CD4-positive, alpha-beta T cell treated with Interleukin-17A for 4 hours (primary cell): ENCODE data around the gene CYTH3.

ENCODE experiments used
- DNase-seq: peaks from one replicate; pipeline ENCODE4 v3.0.0-alpha.2; 2020; ENCODE audit warnings: mixed read lengths

The CYTH3 gene

DNA sequence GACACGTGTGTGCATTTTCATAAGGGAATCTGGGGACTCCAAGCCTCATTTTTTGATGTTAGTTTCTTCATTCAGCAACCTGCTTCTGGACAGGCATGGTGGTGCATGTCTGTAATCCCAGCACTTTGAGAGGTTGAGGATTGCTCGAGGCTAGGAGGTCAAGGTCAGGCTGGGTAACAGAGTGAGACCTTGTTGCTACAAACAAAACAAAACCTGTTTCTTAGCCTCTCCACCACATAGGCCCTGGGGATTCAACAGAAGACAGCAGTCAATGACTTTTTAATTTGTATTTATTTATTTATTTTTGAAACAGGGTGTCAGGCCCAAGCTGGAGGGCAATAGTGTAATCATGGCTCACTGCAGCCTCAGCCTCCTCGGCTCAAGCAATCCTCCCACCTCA, 6.9 kb upstream of the CYTH3 start:
- no peak for DNase-seq

DNA sequence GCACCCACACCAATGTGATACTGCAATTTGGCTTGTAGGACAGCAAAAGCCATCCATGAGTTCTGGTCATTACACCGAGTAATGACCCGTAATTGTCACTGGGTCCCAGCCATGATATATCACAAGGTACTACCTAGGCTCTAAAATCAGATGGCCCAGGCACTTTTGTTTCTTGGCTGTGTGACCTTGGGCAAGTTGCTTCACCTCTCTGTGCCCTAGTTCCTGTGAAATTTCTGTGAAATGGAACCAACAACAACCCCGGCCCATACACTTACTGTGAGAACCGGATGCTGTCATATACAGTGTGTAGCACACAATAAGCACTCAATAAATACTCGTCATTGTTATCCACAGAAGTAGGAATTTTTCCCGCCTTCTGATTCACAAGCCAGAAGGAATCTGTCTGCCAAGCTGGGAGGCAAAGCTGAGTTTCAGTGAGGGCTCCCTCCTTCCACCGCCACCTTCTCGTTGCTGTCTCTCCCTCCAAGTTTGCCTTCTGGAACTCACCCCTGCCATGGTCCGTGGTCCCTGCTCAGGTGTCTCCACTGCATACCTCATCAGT, 6.4 kb upstream of the CYTH3 start:
- DNase-seq = no peak

DNA sequence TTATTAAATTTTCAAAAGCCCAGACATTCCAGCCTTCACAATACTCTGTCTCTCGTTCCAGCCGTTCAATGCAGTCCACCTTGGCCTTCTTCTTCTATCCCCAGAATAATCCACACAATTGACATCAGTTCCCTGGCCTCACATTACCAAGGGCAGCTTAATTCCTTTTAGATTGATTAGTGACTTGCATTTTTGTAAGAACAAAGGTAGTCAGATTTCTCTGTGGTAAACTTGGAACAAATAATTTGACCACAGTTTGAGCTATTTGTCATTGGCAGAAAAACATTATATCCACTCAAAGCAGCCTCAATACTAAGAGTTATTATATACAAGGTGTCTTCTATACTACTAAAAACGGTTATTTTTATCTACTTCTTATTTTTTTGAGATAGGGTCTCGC, 5.1 kb upstream of the CYTH3 start:
- DNase-seq = no peak

DNA sequence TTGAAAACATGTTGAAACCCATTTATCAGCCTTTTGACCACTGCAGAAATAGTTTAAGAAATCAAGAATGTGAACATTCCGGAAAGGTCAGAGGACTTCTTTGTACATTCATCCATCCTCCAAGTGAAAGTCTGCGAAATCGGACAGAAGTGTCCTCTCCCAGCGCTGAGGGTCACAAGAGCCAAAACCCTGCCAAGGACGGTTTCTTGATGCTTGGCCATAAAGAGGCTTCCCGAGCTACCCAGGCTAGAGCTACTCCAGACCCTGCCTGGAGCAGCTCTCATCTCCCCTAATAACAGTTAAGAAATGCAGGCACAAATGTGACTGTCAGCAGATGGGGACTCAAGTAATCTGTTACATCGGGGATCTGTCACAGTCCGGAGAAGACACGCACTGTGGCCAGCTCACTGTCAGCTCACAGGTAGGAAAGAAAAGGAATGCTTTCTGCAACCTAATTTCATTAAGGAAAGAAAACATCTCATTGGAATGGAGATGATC, 4.5 kb upstream of the CYTH3 start:
- no peak for DNase-seq

DNA sequence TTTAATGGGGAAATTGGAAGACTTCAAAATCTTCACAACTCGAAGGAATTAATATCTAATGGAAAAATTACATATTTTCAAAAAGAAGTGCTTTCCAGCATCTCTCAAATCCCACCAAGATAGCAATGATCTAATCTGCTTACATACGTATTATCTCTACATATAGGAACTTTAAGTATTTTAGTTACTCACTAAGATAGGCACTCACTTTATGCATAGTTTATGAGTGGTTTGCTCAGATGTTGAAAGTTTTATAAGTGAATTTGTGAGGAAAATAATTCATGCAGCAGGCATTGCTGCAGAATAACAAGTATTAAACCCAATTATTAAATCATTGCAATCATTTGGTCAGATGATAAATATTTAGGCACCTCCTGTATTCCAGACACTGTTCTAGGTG, 2.3 kb upstream of the CYTH3 start:
- DNase-seq = no peak

DNA sequence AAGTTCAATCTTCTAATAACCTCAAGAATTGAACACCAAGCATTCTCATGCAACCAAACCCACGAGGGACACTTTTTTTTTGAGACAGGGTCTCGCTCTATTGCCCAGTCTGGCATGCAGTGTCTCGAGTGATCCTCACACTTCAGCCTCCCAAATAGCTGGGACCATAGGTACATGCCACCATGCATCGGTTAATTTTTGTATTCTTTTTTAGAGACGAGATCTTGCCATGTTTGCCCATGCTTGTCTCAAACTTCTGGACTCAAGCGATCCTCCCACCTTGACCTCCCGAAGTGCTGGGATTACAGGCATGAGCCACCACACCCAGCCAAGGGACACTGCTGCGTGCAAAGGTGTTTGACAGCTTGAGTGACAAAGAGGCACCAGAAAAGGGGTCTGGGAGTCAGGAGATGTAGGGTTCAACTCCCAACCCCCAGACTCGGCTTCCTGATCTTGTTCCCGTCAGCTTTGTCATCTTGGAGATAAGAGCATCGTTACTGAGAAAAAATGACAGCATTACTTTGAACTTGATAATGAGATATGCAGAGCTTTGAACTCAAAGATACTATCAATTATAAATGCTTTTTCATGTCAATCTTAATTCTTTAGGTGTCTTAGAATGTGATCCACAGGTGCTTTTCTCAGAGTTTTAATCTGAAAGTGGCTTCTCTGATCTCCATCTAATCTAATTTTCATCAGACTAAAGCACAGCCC, 1.6 kb upstream of the CYTH3 start:
- DNase-seq = no peak

DNA sequence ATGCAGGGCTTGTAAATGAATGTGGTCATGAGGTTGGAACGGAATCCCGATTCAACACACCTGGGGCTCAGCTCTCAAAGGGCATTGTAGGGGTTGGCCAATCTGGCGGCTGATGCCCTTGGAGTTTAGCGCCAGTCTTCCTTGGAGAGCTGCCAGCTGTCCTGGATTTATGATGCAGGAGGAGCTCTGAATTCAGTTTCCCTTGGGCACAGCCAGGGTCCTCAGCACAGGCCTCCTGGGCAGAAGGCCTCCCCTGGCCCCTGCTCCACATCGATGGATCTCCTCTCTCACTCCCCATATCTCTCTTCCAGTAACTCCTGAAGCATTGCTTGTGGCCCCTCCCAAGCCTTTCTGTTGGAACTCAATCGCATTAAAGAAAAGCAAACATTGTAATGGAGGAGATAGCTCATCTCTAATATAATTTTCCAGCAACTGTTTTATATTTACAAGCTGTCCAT, 985 bp upstream of the CYTH3 start:
- DNase-seq = no peak

DNA sequence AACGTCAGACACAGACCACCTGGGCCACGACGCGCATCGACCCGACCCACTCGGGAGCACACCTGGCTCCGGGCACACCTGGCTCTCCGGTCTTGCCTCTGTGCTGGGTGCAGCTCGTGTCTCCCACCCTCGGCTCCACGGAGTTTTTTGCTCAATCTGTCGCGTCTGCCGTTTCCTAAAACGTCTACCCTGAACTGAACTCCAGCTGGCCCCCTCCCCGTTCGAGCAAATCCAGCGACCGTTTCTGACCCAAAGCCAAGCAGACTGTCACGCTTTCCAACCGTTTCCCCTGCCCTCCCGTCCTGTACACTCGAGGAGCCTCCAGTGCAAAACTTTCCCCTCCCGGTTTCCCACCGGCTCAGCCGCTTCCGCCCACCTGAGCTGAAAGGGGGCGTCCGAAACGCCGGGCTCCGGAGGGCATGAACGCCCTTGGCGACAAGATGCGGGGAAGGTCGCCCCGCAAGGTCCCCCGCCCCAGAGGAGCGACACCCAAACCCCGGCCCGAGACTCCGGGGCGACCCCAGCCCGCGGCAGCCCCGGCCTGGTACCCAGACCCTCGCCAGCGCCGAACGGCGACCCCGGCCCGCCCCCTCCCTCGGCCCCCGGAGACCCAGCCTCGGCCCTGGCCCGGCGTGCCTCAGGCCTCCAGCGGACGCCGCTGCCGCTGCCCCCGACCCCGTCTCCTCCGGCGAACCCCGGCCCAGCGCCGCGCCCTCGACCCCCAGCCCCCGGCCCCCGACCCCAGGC, 557 bp downstream of the CYTH3 start:
- DNase-seq = peak; percentile 32

DNA sequence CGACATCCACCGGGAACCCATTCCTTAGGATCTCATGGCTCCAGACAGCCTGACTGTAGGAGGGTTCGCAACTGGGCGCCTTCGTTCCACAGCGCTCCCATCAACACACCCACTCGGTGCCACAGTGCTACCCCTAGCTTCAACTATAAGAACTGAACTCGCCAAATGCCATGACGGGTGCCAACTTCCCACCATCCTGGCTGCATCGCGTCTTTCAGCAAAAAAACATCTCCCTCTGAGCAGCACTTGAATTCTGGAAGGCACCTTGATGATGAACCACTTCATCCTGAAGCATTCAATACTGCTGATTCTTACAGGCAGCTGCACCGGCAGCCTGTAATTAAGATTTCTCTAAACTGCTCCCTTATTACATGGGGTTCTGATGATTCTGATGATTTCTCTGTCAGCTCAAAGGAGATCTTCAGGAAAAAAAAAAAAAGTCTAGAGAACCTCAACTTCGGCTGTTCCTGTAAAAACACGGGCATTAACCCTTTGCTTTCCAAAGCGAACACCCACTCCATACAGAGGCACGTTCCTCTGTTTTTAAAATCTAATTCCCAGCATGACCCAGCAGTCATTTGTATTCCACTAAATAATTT, 1.3 kb downstream of the CYTH3 start:
- DNase-seq = peak; percentile 56

DNA sequence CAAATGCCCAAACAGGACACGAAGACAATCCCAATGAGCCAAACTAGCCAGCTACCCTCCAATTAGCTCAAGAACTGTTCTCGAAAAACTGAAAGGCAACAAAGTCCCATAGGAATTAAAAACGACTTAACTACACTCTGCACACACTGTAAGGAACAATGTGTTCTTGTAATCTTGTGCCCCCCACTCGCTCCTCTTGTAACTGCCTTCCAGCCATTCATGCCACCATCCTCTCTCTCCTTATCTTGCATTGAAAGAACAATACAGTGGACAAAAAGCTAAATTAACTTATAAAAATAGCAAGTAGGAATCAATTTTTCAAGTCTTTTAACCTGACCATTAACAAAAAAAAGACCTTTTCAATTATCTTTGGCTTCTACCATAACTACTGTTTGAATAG, 2.9 kb downstream of the CYTH3 start:
- DNase-seq = no peak

DNA sequence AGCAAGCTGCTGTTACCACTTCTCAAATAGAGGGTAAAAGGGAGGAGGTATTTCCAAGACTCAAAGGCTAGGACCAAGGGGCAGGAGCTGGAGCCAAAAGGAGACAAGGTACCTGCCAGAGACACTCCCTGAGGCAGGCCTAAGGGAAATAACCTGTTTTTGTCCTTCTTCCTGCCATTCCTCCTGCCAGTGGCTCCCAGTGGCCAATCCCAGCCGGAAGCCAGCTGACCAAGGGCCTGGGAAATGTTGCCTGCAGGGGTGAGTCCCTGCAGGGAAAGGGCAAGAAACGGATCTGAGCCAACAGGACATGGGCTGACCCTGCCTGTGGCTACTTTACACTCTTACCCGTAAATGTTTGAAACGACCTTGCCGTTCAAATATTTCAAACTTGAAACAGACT, 3.5 kb downstream of the CYTH3 start:
- DNase-seq = no peak

DNA sequence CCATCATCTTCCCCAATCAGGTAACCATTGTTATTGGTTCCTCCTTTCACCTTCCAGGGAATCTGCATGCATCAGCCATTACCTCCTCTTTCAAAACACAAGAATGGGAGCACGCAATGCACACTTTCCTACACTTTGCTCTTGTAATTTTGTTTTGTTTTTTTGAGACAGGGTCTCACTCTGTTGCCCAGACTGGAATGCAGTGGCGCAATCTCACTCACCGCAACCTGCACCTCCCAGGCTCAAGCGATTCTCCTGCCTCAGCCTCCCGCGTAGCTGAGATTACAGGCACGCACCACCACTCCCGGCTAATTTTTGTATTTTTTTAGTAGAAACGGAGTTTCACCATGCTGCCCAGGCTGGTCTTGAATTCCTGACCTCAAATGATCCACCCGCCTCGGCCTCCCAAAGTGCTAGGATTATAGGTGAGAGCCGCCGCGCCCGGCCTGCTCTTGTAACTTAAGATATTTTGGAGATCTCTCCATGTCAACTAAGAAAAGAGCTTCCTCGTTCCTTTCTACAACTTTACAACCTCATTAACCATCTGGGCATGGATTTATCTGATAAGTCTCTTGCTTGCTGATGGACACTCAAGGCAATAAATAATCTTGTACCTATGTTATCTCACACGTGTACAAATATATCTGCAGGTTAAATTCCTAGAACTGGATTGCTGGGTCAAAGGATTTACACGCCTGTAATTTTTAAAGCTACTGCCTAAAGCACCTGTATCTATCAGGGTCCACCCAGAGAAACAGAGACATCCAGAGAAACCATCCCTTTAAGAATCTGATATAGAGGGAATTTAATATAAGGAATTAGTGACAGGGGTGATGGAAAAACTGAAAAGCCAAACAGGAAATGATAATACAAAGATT, 4.2 kb downstream of the CYTH3 start:
- no peak for DNase-seq

DNA sequence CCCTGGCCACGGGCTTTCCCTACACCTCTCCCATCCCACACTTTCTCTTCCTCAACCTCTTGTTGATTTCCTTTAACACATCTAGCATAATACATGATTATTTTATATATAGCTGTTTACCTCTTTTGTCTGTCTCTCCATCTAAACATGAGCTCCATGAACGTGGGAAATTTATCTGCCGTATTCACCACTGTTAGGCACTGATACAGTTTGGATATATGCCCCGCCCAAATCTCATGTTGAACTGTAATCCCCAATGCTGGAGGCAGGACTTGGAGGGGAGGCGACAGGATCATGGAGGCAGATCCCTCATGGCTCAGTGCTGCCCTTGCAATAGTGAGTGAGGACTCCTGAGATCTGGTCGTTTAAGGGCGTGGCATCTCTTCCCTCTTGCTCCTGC, 5.7 kb downstream of the CYTH3 start:
- DNase-seq = no peak

DNA sequence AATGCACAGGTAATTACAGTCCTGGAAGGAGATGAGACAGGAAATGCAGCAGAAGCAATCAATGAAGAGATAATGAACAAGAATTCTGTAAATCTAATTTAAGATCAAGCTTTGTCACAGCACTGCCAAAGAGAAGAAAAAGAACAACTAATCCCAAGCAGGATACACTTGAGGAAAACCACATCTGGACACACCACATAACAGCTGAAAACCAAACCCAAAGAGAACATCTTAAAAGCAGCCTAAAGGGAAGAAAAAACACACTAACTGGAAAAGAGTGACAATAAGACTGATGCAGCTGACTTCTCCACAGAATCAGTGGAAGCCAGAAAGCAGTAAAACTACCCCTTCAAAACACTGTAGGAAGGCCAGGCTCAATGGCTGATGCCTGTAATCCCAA, 10.2 kb downstream of the CYTH3 start:
- DNase-seq = no peak

DNA sequence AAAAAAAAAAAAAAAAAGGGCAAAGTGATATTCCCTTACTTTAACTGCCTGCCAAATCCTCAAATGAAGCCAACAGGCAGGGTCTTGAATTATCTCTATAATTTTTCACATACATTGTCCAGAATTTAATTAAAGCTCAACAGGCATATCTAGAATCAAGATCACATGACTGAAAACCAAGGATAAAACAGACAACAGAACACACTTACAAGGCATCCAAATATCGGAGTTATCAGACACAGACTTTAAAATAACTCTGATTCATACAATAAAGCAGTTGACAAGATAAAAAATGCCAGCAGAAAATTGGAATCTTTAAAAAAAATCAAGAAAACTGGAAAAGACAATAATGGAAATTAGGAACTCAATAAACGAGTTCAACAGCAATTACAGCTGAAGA, 10.7 kb downstream of the CYTH3 start:
- DNase-seq = no peak

DNA sequence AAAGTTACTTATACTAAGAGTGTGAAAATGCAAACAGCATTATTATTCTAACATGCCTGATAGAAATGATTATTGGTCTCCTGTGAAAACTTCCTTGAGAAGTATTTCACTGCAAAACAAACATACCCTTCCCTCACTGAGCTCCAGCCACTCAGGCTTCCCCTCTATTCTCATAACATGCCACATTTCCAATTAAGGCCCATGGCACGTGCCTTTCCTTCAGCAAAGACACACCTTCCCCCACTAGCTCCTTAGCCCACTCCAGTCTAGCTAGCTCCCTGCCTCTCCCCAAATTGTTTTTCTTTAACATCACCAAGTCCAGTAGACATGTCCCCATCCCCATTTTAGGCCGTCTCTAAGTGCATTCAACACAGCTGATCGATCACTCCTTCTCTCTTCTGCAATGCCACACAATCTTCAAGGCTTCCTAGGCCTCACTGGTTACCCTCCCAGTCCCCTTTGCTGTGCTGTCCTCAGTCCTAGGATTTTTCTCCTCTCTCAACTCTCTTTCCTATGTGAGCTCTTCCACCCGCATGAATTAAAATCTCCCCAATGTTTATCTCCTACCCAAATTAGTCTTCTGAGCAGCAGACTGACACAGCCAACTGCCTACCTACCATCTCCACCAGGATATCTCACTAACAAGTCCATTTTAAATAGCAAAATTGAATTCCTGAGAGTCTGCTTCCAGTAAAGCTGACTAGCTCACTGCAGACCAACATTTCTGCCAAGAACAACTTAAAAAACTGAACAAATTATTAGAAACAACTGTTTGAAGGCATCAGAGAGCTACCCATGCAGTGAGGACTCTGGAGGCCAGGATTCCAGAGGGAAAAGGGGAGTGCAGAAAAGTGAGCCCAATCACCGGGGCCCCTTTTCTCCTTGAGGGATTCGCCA, 11.9 kb downstream of the CYTH3 start:
- no peak for DNase-seq

DNA sequence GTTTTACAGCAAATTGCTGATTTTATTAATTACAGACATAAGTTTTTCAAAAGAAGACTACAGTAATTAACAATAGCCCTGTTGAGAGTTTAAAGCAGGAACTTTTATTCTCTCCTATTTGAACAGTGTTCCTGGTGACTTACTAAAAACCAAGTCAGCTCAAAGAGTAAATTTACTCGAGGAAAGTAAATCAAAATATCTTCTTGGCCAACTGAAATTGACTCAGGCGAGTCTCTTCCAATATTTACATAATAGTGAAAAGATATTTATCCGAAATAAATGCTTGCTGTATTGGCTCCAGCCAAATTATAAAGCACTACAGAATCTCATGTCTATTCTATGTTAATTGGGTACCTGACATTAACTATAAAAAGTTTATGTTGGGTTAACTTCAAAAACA, 13.2 kb downstream of the CYTH3 start:
- DNase-seq = no peak

DNA sequence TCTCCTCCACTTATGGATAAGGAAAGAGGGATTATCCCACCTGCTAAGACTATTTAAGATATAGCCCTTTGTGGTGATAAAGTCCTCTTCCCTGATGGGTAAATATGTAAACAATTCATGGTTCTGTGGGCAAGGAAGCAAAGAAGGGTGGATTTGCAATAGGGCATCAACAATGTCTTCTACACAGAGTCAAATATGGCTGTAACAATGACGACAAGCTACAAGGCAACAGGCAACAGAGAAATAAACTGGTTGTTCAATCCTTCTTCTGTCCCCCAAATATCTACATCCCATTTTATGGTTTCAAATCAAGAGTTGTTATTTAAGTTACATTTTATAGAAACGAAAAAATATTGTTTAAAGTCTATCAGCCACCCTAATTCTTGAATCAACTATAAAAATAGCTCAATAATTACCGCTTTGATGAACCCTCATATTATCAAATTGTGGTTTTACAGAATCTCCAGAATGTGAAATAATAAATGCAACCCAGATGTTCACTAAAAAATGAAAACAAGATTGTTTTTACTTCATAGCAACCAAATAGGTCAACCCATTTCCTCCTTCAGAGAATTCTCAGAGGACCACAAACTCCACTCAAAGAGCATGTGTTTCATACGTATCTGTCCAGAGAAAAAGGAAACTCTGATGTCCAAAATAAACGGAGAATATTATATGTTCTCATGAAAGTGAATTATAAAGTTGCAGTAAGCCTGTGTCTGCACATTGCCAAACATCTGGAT, 13.8 kb downstream of the CYTH3 start:
- no peak for DNase-seq

DNA sequence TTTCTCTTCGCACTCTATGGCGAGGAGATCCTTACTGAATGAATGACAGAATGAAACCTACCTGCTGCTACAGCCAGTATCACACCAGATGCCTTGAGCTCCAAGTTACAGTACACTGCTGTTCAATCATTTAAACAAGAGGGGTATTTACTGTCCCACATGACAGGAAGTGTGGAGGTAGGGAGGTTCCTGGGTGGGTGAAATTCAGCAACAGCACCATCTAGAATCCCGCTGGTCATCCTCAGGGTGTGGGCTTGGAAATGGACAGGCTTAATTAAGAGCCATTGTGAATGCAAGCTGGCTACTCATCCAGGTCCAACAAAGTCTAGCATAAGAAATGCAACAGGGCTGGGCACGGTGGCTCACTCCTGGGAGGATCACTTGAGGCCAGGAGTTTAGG, 14.7 kb downstream of the CYTH3 start:
- no peak for DNase-seq

DNA sequence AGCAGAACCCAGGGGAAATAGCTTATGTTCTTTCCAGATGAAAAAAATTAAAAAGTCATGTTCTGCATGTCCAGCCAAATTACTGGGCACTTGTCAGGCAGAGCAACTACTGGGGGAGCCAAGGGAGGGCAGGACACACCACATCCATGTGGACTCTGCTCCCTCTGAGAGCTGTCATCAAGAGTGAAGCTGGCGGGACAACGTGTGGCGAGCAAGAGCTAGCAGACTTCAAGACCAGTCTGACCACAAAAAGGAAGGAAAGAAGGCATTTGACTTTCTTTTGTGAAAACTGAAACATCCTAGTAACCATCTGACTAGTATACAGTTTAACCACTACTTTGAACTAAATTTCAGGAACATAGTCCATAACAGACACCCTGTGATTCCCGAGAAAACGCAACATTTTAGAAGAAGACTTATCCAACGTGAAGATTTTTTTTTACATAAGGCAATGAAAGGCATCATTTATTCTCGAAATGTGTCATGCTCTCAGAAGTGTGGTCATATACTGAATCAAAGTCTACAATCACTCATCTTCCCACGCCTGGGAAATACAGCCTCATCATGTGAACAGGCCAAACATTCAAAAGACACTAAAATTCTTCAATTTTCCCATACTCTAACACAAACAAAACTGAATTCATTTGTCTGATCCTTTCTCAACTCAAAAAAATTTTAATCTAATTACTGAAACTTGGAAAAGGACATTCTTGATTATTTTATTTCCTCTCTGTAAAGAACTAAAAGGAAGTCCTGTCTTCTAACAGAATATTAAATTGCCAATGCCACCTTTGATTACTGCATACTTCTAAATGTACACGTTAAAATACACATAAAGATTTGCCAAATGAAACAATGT, 15.5 kb downstream of the CYTH3 start:
- DNase-seq = no peak
